22Rv1 (cell line): ENCODE measurements around the gene SUGP1.

ENCODE experiments used
- H3K27ac ChIP-seq: fragments of 450-650 bp; 2 replicates; pipeline ENCODE4 v1.5.1; 2017
- ZFX ChIP-seq: fragments of 450-650 bp; IDR thresholded peaks from 2 replicates; pipeline ENCODE4 v1.6.1; 2017; ENCODE audit warnings: antibody characterized with exemption, borderline replicate concordance
- TF ChIP-seq, protein P1 (sequence below): fragments of 450-650 bp; IDR thresholded peaks from 2 replicates; pipeline ENCODE4 v1.5.1; 2017; ENCODE audit warnings: mild to moderate bottlenecking

The SUGP1 gene

DNA sequence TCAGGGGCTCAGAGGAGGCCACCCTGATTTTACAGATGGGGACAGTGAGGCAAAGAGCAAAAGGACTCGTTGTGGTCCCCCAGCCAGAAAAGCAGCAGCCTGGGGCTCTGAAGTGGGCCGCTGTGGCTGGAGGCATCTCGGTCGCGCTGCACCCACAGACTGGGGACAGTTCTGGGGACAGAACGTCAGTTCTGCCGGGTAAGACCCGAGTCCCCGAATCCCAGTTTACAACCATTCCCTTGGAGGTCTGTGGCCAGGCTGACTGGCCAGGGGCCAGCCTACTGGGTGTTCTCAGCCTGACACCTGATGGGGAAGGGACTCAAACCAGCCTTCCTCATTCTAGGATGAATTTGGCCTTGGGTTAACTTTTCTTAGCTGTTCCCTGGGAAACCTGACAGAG is 14.1 kb downstream of the SUGP1 start:
- TF ChIP-seq, protein P1, sequence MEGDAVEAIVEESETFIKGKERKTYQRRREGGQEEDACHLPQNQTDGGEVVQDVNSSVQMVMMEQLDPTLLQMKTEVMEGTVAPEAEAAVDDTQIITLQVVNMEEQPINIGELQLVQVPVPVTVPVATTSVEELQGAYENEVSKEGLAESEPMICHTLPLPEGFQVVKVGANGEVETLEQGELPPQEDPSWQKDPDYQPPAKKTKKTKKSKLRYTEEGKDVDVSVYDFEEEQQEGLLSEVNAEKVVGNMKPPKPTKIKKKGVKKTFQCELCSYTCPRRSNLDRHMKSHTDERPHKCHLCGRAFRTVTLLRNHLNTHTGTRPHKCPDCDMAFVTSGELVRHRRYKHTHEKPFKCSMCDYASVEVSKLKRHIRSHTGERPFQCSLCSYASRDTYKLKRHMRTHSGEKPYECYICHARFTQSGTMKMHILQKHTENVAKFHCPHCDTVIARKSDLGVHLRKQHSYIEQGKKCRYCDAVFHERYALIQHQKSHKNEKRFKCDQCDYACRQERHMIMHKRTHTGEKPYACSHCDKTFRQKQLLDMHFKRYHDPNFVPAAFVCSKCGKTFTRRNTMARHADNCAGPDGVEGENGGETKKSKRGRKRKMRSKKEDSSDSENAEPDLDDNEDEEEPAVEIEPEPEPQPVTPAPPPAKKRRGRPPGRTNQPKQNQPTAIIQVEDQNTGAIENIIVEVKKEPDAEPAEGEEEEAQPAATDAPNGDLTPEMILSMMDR: no peak
- TF ChIP-seq ZFX: no peak
- H3K27ac ChIP-seq: no peak overlapping the region

DNA sequence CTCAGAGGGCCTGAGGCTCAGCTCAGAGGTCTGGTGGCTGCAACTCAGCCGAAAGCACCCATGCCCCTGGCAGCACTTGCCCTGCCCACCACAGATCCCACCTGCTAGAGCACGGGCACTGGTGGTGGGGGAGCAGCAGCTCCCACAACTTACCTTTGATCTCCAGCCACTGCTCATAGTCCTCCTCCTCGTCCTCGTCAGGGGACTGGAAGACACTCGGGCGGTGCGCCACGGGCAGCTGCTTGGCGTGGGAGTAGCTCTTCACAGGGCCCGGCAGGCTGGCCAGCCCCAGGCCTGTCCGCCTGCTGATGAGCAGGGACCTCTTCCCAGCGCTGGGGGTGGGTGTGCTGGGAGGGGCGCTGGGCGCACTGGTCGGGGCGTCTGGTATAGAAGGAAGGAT is 14.6 kb downstream of the SUGP1 start:
- no peak for TF ChIP-seq ZFX
- TF ChIP-seq, protein P1: no peak
- H3K27ac ChIP-seq: no peak overlapping the region

DNA sequence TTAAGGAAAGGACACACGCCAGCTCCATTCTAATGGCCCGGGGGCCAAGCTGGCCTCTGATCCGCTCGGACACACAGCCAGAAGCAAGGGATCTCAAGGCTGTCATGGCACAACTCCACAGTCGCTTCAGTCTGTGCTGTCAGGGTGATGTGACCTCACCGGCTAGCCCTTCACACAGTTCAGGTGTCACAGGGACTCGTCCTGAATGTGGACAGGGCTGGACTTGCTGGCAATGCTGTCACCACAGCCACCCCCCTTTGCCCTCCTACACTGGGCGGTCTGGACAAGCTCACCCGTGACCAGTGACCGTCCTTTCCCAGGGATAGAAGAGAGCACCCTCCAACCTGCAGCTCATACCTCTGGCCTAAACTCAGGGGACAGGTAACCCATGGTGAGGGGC is 15.2 kb downstream of the SUGP1 start:
- H3K27ac ChIP-seq: no peak overlapping the region
- TF ChIP-seq, protein P1: no peak
- no peak for TF ChIP-seq ZFX

DNA sequence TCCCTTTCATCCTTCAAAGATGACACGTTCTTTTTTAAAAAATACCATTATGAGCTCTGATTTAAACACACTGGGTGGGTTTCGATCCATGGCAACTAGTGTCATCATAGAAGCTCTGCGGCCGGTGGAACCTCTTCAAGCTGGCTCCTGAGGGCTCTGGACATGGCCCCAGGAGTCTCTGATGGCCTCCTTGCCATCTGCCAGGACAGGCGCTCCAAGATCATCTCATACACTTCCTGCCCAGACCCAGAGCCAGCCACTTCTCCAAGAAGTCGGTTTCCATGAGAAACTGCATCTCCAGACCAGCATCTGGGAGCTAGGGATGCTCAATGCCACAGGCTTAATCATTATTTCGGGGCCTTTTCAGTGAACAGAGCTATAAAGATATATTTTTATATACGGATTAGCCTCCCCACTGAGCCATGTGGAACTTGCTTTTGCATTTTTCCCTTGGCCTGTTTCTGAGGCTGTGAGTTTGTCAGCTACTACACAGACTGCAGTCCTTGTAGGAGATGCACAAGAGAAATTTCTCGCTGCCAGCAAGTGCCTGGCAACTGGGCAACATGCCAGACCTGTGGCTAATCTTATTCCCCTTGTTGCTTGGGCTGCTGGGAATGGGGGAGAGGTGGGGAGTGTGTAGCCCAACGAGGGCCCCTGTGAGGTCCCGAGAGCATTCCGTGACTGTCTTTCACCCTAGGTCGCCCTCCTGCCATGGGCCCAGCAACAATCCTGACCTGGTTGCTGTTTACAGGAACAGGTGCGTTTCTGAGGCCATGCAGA is 15.9 kb downstream of the SUGP1 start:
- TF ChIP-seq, protein P1: no peak
- TF ChIP-seq ZFX: no peak
- H3K27ac ChIP-seq: no peak overlapping the region

DNA sequence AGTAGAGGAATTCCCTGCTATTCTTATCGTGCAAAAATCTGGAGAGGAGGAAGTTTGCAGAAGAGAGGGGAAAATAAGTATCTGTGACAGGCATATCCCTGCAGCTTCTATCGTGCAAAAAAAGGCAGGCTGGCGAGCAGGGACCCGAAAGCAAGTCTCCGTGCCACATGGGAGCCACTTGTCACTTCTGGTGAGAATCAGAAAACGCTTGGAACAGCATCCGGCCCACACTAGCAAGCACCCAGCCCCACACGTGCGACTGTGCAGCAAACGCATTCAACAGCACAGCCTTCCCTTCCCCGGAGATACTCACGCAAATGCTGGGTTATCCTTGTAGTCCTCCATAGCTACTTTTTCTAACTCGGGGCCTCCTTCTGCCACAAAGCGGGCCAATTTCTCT is 16.9 kb downstream of the SUGP1 start:
- TF ChIP-seq, protein P1: no peak
- TF ChIP-seq ZFX: no peak
- H3K27ac ChIP-seq: no peak overlapping the region

DNA sequence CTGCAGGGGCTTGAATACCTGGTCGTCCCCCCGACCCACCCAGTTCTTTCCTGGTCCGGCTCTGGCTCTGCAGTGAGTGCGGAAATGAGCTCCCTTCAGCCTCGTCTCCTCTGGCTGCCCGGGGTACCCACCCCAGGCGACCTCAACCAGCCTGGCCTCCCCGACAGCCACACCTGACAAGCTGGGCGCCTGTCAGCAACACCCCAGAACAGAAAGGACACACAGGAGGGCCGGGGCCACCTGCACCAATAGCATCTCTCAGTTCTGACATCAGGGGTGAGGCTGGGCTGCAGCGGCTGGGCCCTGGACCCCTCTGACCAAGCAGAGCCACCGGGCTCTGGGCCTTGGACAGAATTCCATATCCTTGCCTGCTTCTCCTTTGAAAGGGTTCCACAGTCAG is 19.7 kb downstream of the SUGP1 start:
- no peak overlapping the region for H3K27ac ChIP-seq
- no peak for TF ChIP-seq ZFX
- TF ChIP-seq, protein P1: no peak

DNA sequence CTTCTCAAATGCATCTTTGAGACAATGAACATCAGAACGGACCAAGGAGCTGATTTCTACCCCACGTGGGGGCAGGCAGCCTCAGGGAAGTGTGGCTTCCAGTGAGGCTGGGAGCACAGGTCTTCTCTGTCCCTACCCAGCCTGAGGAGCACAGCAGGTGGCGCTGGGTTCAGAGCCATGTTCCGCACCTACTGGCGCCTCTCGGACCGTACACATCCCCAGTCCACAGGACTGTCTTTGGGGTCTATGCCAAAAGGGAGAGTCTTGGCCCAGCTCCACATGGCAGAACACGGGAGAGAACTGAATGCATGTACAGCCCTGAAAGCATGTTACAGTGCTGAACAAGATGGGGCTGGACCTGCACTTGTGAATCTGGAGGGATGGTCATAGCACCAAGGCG is 22.6 kb downstream of the SUGP1 start:
- TF ChIP-seq ZFX: no peak
- TF ChIP-seq, protein P1: no peak
- H3K27ac ChIP-seq: no peak overlapping the region
